ENCODE data around the gene PRPF40B.

PRPF40B gene

DNA sequence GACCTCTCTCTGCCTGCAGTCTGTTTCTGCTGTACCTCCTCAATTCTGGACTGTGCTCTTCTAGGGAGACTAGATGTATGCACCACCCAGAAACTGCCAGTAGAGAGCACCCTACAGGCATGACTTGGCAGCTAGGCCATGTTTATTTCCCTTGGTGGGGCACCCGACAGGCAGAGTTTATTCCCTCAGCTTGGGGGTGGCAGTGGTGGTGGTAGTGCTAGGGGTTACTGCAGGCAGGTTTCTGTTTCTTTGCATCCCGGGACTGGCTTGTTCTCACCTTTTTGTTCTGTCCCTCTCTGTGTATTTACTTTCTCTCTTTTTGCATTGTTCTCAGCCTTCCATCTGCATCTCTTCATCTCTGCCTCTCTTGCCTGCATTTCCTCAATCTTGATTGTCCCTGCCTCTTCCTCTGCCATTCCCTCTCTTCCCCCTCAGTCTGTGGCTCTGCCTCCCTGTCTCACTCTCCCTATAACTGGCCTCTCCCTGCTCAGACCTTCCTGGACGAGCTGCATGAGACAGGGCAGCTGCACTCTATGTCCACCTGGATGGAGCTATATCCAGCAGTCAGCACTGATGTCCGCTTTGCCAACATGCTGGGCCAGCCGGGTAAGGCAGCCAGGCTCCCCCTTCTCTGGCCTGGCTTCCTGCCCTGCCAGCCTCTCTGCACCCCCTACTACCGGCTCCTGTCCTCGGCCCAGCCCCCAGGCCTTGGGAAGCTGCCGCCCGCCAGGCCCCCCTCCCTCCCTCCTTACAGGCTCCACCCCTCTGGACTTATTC lies 13.8 kb downstream of the PRPF40B start:
- DNase-seq = peak; percentile 81 to 90

DNA sequence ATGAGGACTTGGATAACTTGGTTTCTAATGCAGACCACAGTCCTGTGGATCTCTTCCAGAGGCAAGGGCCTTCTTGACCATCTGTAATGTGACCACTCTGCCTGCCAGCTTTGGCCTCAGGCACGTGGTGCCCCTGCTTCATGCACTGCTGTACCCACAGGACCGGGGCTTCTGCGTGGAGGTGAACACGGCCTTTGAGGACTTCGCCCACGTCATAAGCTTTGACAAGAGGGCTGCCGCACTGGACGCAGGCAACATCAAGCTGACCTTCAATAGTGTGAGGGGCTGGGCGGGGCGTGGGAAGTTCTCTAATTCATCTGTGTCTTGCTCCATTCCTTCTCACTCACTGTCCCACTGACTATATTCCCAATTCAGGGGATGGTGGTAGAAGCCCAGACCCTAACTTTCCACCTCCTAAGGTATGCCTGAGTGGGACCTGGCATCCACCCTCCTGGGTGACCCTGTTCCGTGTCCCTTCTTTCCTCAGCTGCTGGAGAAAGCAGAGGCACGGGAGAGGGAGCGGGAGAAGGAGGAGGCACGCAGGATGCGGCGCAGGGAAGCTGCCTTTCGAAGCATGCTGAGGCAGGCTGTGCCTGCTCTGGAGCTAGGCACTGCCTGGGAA lies 18.5 kb downstream of the PRPF40B start:
- DNase-seq = no peak

DNA sequence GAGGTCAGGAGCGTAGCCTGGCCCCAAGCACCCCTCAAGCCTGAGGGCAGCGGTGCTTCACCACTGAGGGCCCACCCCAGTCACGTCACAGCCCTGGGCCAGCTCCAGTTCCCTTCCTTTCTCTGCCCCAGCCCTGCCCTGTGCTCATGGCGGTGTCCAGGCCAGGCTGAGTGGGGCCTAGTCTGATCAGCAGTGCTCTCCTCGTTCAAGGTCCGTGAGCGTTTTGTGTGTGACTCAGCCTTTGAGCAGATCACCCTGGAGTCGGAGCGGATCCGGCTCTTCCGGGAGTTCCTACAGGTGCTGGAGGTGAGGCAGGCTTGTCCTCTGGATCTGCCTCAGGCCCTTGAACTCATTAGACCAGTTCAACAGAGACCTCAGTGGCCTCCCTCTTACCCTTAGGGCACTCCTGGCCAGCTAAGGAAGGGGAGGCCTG lies 19.0 kb downstream of the PRPF40B start:
- no peak for DNase-seq

DNA sequence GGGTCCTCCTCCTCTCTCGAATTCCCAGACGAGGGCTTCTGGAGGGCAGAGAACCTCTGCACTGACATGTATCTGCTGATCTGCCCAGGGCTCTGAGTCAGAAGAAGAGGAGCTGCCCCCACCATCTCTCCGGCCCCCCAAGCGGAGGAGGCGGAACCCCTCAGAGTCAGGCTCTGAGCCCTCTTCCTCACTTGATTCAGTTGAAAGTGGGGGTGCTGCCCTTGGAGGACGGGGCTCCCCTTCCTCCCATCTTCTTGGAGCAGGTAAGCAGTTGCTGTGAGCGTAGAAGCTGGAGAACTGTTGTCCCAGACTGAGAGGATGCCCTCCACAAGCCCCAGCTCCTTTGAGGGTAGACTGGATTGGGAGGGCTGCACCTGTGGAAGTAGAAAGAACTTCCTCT lies 19.8 kb downstream of the PRPF40B start:
- no peak for DNase-seq

DNA sequence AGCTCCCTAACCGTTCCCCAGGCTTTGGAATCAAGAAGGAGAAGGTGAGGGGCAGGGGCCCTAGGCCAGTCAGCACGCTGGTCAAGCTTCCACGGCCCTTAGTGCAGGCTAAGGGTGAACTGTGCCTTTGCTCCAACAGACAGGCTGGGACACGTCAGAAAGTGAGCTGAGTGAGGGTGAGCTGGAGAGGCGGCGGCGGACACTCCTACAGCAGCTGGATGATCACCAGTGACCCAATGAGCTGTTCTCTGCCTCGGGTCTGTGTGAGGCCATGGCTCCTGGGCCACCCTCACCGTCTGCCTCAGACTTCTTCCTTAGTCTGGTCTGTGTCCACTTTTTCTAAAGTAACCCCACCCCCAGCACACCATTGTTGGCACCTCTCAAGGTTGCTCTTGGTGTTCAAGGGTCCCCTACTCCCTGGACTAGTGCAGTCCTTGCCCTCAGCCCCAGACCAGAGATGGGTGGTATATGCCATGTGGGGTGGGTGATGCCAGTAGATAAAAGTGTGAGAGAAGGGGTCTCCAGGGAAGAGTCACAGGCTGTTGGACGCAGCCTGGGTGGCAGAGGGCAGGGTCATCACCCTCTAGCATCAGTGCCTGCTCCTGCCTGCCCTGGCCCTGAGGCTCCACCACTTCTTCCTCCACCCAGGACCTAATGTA lies 20.7 kb downstream of the PRPF40B start:
- no peak for DNase-seq

DNA sequence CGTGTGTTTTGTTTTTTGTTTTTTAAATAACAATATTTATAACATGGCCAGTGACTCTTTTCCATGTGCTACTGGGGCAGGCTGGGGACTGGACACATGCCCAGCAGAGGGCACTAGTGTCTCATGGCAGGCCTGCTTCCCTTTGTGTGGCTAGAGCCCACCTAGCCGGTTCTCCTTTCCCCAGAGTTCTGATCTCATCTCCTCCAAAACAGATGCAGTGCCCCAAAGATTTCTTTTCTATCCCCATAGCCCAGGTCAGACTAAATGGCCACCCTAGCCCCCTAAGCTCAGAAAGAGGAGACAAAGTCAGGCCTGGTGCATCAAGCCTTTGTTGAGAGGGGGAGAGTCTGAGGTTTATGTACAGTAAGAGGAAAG lies 21.2 kb downstream of the PRPF40B start:
- peak; percentile 81 to 82 for DNase-seq

DNA sequence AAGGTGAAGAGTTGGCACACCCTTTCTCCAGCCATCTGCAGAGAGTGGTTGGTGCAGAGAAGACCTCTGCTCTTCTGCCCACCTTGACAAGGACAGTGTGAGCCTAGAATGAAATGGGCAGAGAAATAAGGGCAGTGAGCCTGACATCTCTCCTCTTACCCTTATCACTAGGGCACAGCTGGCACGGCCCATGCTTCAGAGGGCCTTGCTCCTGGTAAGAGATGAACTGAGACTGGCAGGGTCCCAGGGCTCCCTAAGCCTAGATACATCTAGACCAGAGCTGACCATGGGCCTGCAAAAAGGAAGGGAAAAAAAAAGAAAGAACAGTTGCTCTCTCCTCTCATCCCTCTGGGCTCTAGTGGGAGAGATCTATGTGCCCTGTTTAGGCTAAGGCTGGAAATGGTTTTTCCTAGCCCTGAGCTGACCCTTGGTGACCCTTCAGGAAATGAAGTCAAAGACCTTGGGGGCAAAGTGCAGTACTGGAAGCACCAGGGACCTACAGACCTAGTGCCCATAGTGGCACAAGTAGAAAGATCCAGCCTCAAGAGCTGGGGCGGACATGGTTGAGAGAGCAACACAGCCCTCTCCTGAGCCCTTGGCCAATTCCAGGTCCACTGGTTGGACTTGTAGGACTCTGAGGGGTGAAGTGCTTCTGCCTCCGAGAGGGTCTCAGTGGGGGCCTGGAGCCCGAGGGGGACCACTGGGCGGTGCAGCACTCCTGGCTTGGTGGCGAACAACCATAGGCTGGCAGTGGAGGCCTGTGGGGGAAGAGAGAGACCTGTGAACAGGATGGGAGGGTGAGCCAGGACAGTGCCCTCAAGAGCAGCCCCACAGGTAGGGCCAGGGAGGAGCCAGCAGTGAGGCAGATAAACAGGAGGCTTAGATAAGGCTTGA lies 22.0 kb downstream of the PRPF40B start:
- DNase-seq = no peak

DNA sequence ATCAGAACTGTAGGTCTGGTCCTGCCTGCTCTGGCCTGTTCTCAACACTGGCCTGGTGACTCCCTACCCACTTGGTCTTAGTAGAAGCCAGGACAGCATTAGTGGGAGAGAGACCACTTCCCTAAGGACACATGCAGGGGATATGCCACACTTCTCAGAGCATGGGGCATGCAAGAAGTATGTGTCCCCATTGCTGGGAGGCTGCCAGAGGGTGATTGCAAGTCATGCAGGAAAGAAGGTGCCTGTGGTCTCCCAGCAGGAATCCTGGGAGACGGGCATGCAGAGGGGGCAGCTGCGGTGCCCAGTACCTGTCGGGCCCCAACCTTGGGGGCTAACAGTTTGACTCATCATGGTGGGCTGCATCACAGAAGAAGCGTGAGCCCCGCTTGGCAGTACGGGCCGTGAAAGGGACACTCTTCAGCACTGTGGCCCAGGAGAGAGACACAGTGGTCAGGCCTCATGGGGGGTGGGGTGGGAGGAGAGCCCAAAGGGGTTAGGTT lies 23.0 kb downstream of the PRPF40B start:
- DNase-seq = no peak

DNA sequence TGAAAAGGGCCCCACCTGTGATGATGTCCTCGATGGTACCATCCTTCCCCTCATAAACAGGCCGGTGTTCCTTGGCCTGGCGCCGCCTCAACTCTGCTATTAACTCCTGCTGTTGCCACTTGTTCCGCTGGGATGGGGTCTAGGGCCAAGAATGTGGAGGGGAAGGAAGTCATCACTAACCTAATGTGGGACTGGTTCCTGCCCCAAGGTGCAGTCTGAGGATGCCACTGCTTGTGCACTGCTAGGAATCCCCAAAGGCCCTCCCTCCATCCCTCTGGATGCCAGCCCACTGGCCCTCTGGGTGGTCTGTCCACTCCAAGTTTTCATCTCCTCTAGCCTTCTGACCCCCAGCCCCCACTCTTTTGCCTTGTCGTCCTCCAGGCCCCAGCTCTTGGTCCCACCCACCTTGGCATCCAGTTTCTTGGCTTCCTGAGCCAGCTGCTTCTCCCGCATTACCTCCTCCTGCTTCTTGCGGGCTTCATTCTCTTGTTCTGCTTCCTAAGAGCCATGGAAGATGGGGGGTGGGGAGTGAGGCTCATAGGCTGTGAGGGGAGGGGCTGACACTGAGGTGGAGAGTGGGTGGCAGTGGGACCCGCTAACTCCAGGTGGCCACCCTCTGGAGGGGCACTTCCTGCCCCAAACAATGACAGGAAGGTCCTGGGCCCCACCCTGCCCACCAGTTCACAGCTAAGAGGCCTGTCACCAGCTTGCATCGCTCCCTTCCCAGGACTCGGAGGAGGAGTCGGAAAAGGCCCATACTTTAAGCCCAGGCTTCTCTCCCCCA lies 23.7 kb downstream of the PRPF40B start:
- DNase-seq = no peak

DNA sequence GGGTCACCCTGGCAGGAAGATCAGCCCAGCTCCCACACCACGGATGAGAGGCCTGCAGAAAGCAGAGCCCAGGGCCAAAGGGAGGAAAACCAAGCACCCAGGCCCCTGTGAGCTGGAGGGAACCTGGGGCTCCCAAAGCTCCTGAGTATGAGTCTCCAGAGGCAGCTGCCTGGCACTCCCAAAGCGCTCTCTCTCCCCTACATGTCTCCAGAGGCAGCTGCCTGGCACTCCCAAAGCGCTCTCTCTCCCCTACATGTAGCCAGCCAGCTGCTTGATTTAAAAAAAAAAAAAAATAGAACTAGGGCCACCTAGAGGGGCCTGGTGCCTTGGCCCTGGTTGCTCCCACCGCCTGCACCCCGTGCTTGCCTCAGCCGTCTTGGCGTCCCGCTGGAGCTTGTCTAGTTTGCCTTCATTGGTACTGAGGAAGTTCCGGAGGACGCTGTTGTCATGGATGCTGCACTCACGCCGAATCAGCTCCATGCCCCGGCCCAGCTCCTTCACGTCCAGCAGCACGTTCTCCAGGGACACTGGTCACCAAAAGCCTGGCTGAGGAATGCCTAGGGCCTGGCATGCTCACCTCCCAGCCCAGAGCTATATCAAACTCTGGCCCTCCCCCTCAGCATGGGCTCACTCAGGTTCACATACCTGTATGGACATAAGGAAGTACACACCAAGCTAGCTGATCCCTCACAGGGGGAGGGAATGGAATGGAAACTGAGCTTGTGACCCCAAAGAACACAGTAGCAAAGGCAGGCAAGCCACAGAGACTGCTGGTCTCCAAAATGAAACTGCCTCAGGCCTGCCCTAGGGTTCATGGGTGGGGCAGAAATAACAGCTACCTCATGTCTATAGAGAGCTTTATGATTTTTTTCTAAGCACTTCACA lies 24.7 kb downstream of the PRPF40B start:
- no peak for DNase-seq

DNA sequence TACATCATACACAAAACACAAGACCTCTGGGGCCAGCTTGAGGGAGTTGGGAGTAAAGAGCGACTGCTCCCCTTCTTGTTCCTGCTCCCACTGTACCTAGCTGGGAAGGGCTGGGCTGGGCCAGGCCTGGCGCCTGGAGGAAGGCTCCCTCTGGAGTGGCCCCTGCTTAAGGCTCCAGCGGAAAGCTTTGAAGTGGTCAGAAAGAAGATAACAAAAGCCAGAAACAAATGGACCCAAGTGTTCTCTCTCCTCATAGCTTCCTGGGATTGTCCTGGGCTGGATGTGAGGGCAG lies 25.3 kb downstream of the PRPF40B start:
- DNase-seq = no peak

DNA sequence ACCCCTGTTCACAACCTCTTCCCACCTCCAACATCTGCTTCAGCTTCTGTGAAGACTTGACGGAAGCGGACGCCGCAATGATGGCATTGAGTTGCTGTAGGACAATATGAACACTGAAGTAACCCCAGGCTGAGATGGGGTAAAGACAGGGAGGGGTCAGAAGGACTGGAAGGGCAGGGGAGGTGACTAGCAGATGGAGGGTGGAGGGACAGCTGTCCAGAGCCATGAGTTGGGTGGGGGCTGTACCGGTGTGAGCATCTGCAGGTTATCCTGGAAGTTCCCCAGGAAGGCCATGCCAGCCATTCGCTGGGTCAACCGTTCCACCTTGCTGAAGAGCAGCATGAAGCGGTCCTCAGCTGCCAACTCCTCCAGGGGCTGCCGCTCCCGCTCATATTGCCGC lies 26.1 kb downstream of the PRPF40B start:
- DNase-seq = no peak

DNA sequence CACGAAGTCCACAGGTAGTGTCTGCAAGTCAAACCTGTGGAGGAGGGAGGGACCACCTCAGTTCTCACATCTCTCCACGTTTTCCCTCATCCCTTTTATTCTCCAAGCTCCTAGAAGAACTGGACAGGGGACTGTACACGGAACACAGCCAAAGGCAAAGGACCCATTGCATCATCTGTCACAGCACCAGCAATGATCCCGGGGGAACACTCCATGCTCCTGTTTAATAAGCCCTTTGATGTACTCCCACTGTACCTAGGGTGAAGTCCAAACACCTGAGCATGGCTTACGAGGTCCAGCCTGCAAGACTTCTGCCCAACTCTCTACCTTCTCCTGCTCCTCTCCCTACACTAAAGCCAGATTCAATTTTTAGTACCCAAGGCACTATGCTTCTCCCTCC lies 26.5 kb downstream of the PRPF40B start:
- no peak for DNase-seq

DNA sequence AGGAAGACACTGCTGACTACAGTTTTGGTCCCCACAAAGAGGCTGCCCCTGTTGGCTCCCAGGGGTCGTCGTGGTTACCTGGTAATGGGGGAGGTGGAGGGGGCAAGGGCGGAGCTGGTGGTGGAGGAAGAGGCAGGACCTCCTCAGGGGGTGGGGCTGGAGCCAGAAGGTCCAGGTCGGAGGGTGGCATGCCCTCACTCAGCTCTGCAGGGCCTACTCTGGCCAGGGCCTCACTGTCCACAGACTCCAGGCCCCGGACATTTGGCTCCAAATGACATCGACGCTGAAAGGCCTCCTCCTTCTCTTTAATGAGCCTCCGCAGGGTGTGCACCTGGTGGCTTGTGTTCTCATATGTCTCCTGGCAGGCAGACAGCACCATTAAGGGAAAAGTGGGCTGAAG lies 28.5 kb downstream of the PRPF40B start:
- DNase-seq = no peak

DNA sequence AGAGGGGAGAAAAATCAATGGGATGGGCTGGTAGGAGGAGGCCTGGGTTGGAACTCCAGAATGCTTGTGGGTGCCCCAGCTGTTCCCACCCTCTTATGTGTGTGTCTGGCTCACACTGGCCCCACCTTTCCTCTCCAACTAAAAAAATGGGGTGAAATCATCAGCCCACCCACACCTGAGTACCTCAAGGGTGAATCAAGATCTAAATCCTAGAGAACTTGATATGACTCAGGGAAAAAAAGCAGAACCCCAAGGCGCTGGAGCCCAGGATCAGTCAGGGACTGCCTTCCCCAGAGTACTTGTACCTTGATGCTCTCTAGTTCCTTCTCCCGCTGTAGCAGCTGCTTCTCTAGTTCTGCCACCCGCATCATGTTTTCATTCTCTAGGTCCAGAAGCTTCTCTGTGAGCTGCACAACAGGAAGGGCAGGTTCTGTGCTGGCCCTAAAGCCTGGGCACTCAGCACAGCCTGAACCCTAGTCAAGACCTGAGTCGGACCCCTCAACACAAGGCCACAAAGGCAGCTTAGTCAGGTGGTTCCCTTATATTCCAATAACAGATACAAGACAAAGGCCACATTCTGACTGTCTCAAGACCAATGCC lies 29.7 kb downstream of the PRPF40B start:
- DNase-seq = no peak

DNA sequence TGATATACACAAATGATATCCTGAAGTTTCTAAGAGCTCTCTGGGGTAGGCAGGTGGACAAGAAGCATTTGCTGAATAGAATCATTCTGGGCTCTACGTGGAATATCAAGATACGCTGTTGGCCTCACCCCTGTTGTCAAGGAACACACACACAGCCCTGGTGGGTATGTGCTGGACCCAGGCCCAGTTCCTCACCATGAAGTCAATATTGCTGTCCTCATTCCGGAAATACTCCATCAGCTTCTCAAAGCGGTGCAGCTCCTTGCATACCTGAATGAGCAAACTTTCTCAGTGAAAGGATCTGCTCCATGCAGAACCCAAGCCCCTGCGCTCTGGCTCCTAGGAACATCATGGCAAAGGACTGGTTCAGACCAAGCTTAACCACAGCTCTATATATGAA lies 31.4 kb downstream of the PRPF40B start:
- no peak for DNase-seq

DNA sequence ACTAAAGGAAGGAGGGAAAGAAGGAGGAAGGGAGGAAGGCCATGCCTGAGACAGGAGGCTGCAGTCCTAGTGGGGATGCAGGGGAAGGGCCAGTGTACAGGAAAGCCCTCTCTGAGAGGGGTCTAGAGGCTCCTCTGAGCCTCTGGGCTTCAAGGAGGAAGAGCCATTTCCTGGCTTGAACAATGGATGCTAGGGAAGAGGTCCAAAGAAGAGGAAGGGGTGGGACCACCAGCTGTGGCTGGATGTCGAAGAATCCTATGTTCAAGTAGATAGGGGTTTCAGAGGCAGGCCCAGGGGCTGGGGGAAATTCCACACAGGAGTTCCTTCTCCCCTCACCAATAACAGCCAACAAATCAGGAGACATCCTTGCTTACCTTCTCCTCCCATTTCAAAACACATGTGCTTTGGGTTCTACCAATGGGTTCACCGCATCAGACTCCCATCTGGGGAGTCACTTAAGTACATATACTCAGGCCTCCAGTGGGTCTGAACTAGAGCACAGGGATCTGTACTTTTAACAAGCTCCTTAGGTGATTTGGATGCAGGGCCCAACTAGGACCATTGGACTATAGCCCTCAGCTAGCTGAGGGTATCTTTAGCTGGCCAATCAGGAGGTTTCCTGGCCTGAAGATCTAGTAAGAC lies 32.4 kb downstream of the PRPF40B start:
- no peak for DNase-seq

DNA sequence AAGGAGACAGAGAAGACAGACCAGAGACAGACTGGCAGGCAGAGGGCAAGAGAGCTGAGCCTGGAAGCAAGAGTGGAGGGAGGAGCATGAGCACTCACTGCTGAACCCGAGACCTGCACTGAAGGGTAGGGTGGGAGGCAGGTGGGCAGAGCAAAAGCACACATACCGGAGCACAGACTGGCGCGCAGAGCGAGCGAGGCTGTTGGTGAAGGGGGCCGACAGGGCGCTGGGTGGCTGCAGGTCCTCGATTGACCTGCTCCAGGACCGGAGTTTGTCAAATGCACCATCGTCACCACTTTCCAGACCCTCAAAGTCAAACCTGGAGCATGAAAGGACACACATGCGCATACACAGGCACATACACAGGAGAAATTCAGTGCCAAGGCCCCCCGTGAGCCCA lies 34.9 kb downstream of the PRPF40B start:
- no peak for DNase-seq

DNA sequence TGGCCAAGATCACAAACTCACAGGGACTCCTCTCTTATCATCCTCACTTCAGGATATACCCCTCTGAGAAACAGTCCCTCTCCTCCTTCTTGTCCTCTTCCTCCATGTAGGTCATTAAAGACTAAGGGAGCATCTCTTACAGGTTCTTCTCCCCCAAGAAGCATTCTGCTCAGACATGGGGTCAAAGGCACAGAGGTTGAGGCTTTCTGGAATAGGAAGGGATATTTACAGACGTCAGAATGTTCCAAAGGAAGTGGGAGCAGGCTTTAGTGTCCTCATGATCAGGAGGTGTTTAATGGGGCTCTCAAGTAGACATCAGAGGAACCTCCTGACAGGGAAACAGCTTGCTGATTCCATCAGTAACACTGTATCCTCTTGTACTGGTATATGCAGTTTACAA lies 36.4 kb downstream of the PRPF40B start:
- no peak for DNase-seq

DNA sequence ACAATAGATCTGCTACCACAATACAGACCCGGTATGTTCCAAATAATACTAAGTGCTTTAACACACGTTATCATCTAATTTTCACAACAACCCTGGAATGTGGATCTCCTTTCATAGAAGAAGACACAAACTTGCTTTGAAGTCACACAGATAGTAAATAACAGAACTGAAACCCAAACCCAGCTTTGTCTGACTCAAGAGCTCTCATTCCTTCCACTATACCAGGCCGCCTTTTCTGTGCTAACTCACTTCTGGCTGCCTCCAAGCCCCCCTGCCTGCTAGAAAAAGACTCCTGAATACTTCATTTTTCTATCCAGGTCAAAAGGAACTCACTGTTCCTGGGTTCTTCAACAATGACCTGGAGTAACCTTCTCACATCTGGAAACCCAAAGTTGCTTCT lies 37.8 kb downstream of the PRPF40B start:
- no peak for DNase-seq

Data from Kasumi-1 (cell line).